Measurements from ENCODE around the gene CERK. TPM values are rescaled to one million over a fixed set of nuclear protein-coding genes. Genes with fewer than 3 reads are reported as not detected.

Gene CERK
- total and polyA plus RNA-seq, 4 donors, result 7.9 to 24.3 (median 10.2) TPM

GRCh38 chr22:46737105-46737975 lies 712 bp downstream of the CERK start:
- TF ChIP-seq CTCF (IDR thresholded peaks at IDR 0.05; ENCODE audit: low read depth, low read length, missing input control) (no peak), RXRA (IDR thresholded peaks at IDR 0.05) (peak in 1 of 2 donors; percentile 16), HNF4A (conservative IDR thresholded peaks at IDR 0.05) (peak in 1 of 2 donors; percentile 17)
- Histone ChIP-seq H3K36me3 (ENCODE audit: control insufficient read depth in 4 of 4, insufficient read depth in 3 of 4, low read depth in 1 of 4, low read length in 3 of 4) (no peaks in the 10 kb centered on the region), H3K4me1 (ENCODE audit: control insufficient read depth in 4 of 4, insufficient read depth in 4 of 4, low read length in 3 of 4) (peaks cover 15 to 77% (median 57%) of the 10 kb centered on the region in 4 donors), H3K4me3 (ENCODE audit: low read depth in 1 of 3, low read length in 3 of 3) (peak overlapping the region; percentile 54 to 90 (median 78)), H3K9me3 (ENCODE audit: control insufficient read depth in 4 of 4, low read length in 3 of 4) (no peaks in the 10 kb centered on the region), H3K27me3 (ENCODE audit: control insufficient read depth in 4 of 4, insufficient read depth in 4 of 4, low read length in 3 of 4) (no peaks in the 10 kb centered on the region), H3K27ac (ENCODE audit: low read depth in 1 of 2, low read length in 2 of 2) (peak overlapping the region; percentile 88 to 89), H3K9ac (ENCODE audit: low read depth in 1 of 2, low read length in 2 of 2) (peak overlapping the region; percentile 57 to 66)
- 2% methylated on average over 53 of the region's 53 CpGs for WGBS
- peak; percentile 50 for DNase-seq (ENCODE audit: low spot score)

GRCh38 chr22:46736705-46737104 lies 1.3 kb downstream of the CERK start:
- Histone ChIP-seq H3K4me1 (ENCODE audit: control insufficient read depth in 4 of 4, insufficient read depth in 4 of 4, low read length in 3 of 4) (peaks cover 20 to 80% (median 61%) of the 10 kb centered on the region in 4 donors), H3K9me3 (ENCODE audit: control insufficient read depth in 4 of 4, low read length in 3 of 4) (no peaks in the 10 kb centered on the region), H3K27me3 (ENCODE audit: control insufficient read depth in 4 of 4, insufficient read depth in 4 of 4, low read length in 3 of 4) (no peaks in the 10 kb centered on the region), H3K9ac (ENCODE audit: low read depth in 1 of 2, low read length in 2 of 2) (peak overlapping the region; percentile 50 to 57), H3K36me3 (ENCODE audit: control insufficient read depth in 4 of 4, insufficient read depth in 3 of 4, low read depth in 1 of 4, low read length in 3 of 4) (no peaks in the 10 kb centered on the region), H3K4me3 (ENCODE audit: low read depth in 1 of 3, low read length in 3 of 3) (peak overlapping the region in 1 of 3 donors; percentile 54), H3K27ac (ENCODE audit: low read depth in 1 of 2, low read length in 2 of 2) (peak overlapping the region; percentile 88 to 89)
- WGBS, result 60% methylated on average over 8 of the region's 8 CpGs
- DNase-seq (ENCODE audit: low spot score), result no peak
- TF ChIP-seq ATF3 (IDR thresholded peaks at IDR 0.05), result no peak
- TF ChIP-seq YY1 (IDR thresholded peaks at IDR 0.05), result no peak
- no peak for TF ChIP-seq FOXA1 (IDR thresholded peaks at IDR 0.05)
- TF ChIP-seq RXRA (IDR thresholded peaks at IDR 0.05), result no peak
- TF ChIP-seq EGR1 (IDR thresholded peaks at IDR 0.05; ENCODE audit: low read depth in 2 of 2), result no peak
- no peak for TF ChIP-seq TAF1 (conservative IDR thresholded peaks at IDR 0.05)

GRCh38 chr22:46735747-46736608 lies 2.1 kb downstream of the CERK start:
- no peaks in the 10 kb centered on the region for H3K27me3 ChIP-seq (ENCODE audit: control insufficient read depth in 4 of 4, insufficient read depth in 4 of 4, low read length in 3 of 4)
- peaks cover 21 to 81% (median 60%) of the 10 kb centered on the region in 4 donors for H3K4me1 ChIP-seq (ENCODE audit: control insufficient read depth in 4 of 4, insufficient read depth in 4 of 4, low read length in 3 of 4)
- no peak for TF ChIP-seq REST (IDR thresholded peaks at IDR 0.05)
- no peak for TF ChIP-seq EGR1 (IDR thresholded peaks at IDR 0.05; ENCODE audit: low read depth in 2 of 2)
- TF ChIP-seq GABPA (IDR thresholded peaks at IDR 0.05 in 1 of 2, conservative IDR thresholded peaks at IDR 0.05 in 1 of 2), result no peak
- no peak for TF ChIP-seq NR2F2 (IDR thresholded peaks at IDR 0.05)
- H3K4me3 ChIP-seq (ENCODE audit: low read depth in 1 of 3, low read length in 3 of 3), result no peak overlapping the region
- H3K36me3 ChIP-seq (ENCODE audit: control insufficient read depth in 4 of 4, insufficient read depth in 3 of 4, low read depth in 1 of 4, low read length in 3 of 4), result no peaks in the 10 kb centered on the region
- no peak for DNase-seq (ENCODE audit: low spot score)
- WGBS, result 73% methylated on average over 13 of the region's 13 CpGs
- H3K9ac ChIP-seq (ENCODE audit: low read depth in 1 of 2, low read length in 2 of 2), result peak overlapping the region; percentile 14 to 50
- H3K27ac ChIP-seq (ENCODE audit: low read depth in 1 of 2, low read length in 2 of 2), result peak overlapping the region; percentile 88 to 89
- H3K9me3 ChIP-seq (ENCODE audit: control insufficient read depth in 4 of 4, low read length in 3 of 4), result no peaks in the 10 kb centered on the region
